IMR-90 (cell line): ENCODE data around the gene OSBPL8. TPM values are rescaled to one million over a fixed set of nuclear protein-coding genes. Genes with fewer than 3 reads are reported as not detected.

Experiments
- ATAC-seq: fragments of 200-7000 bp; cut with Tn5 transposase; 2 replicates; pipeline ENCODE4 v1.9.1; 2020; ENCODE audit warnings: low read depth, mild to moderate bottlenecking, moderate library complexity
- BruUV-seq: library from RNA; stranded (reverse); fragments of 400-500 nt; replicated peaks from 2 replicates; lab custom pipeline; 2021; lab: Mats Ljungman, UMichigan
- CTCF ChIA-PET: fragments of 300-600 bp; formaldehyde crosslinking; extraction: SDS; loops from one replicate; lab custom pipeline; 2021; ENCODE audit warnings: antibody characterized with exemption; lab: Yijun Ruan, JAX
- POLR2A ChIA-PET: fragments of 300-600 bp; sonication (Branson Sonifier 250); formaldehyde crosslinking; loops from one replicate; lab custom pipeline; 2022; ENCODE audit warnings: antibody characterized with exemption; ENCODE audit not compliant: unreplicated experiment; lab: Charles Lee
- DNase-seq: peaks from one replicate; pipeline ENCODE4 v3.0.0; 2013
- H2AFZ ChIP-seq: replicated peaks from 2 replicates; pipeline ENCODE3; 2013; ENCODE audit warnings: low read length, mild to moderate bottlenecking; ENCODE audit not compliant: poor library complexity
- H2AK5ac ChIP-seq: 2 replicates; pipeline ENCODE4 v1.6.1; 2013; ENCODE audit warnings: low read depth, low read length, inconsistent platforms
- H2AK9ac ChIP-seq: replicated peaks from 2 replicates; pipeline ENCODE3; 2013; ENCODE audit warnings: mild to moderate bottlenecking, low read depth, low read length, moderate library complexity; ENCODE audit not compliant: poor library complexity
- H2BK120ac ChIP-seq: 2 replicates; pipeline ENCODE4 v1.6.1; 2013; ENCODE audit warnings: low read depth, low read length, inconsistent platforms
- H2BK15ac ChIP-seq: 3 replicates; pipeline ENCODE4 v1.6.1; 2013; ENCODE audit warnings: low read depth, low read length, inconsistent platforms
- H2BK20ac ChIP-seq: 2 replicates; pipeline ENCODE4 v1.6.1; 2013; ENCODE audit warnings: low read depth, mild to moderate bottlenecking, inconsistent platforms, low read length, moderate library complexity
- H2BK5ac ChIP-seq: 2 replicates; pipeline ENCODE4 v1.6.1; 2013; ENCODE audit warnings: mild to moderate bottlenecking, low read depth, low read length, inconsistent platforms; ENCODE audit not compliant: poor library complexity, severe bottlenecking
- H3K14ac ChIP-seq: replicated peaks from 2 replicates; pipeline ENCODE4 v1.6.1; 2013; ENCODE audit warnings: low read depth, low read length, inconsistent platforms
- H3K18ac ChIP-seq: 2 replicates; pipeline ENCODE4 v1.6.1; 2013; ENCODE audit warnings: low read depth, low read length, control low read depth
- H3K23ac ChIP-seq: 2 replicates; pipeline ENCODE4 v1.6.1; 2013; ENCODE audit warnings: low read depth, low read length, inconsistent platforms
- H3K27ac ChIP-seq: 2 replicates; pipeline ENCODE4 v1.5.1; 2013; ENCODE audit warnings: mild to moderate bottlenecking, control low read depth, low read length; ENCODE audit not compliant: insufficient read depth
- H3K27me3 ChIP-seq: 2 replicates; pipeline ENCODE4 v1.6.1; 2013; ENCODE audit warnings: low read length; ENCODE audit not compliant: control insufficient read depth, insufficient read depth
- H3K36me3 ChIP-seq: 2 replicates; pipeline ENCODE4 v1.6.1; 2013; ENCODE audit warnings: low read length, mixed read lengths; ENCODE audit not compliant: control insufficient read depth, insufficient read depth
- H3K4ac ChIP-seq: 2 replicates; pipeline ENCODE4 v1.6.1; 2013; ENCODE audit warnings: low read depth, low read length, inconsistent platforms
- H3K4me1 ChIP-seq: 2 replicates; pipeline ENCODE4 v1.6.1; 2013; ENCODE audit warnings: low read length, mixed read lengths; ENCODE audit not compliant: control insufficient read depth, insufficient read depth
- H3K4me2 ChIP-seq: 2 replicates; pipeline ENCODE4 v1.6.1; 2013; ENCODE audit warnings: low read depth, mild to moderate bottlenecking, control low read depth, low read length, moderate library complexity
- H3K4me3 ChIP-seq: 2 replicates; pipeline ENCODE4 v1.5.1; 2013; ENCODE audit warnings: low read depth, mild to moderate bottlenecking, control low read depth, low read length, moderate library complexity; ENCODE audit not compliant: insufficient read depth
- H3K56ac ChIP-seq: 2 replicates; pipeline ENCODE4 v1.6.1; 2013; ENCODE audit warnings: low read length, inconsistent platforms; ENCODE audit not compliant: insufficient read depth; ENCODE audit errors: extremely low read depth
- H3K79me1 ChIP-seq, 2 experiments: 2 replicates each; pipeline ENCODE4 v1.6.1; 2013; ENCODE audit warnings: low read length in 2 of 2, inconsistent platforms in 1 of 2, low read depth in 1 of 2
- H3K9ac ChIP-seq: 2 replicates; pipeline ENCODE4 v1.6.1; 2013; ENCODE audit warnings: low read depth, low read length, control low read depth
- H3K9me1 ChIP-seq: 2 replicates; pipeline ENCODE4 v1.6.1; 2013; ENCODE audit warnings: low read length, inconsistent platforms; ENCODE audit not compliant: insufficient read depth
- H3K9me3 ChIP-seq: 2 replicates; pipeline ENCODE4 v1.6.1; 2013; ENCODE audit warnings: low read length; ENCODE audit not compliant: control insufficient read depth, insufficient read depth
- H4K20me1 ChIP-seq: 2 replicates; pipeline ENCODE4 v1.6.1; 2013; ENCODE audit warnings: low read length, inconsistent platforms; ENCODE audit not compliant: insufficient read depth
- H4K5ac ChIP-seq: 2 replicates; pipeline ENCODE4 v1.6.1; 2013; ENCODE audit warnings: mild to moderate bottlenecking, low read depth, low read length, control low read depth
- H4K8ac ChIP-seq, 2 experiments: 2 replicates each; pipeline ENCODE4 v1.6.1; 2013; ENCODE audit warnings: low read depth in 2 of 2, low read length in 2 of 2, control low read depth in 1 of 2, inconsistent platforms in 1 of 2
- H4K91ac ChIP-seq: 2 replicates; pipeline ENCODE4 v1.6.1; 2013; ENCODE audit warnings: low read depth, low read length, inconsistent platforms; ENCODE audit not compliant: insufficient read depth
- BHLHE40 ChIP-seq: fragments of 150-350 bp; IDR thresholded peaks from 2 replicates; pipeline ENCODE4 v1.6.1; 2016; ENCODE audit warnings: mild to moderate bottlenecking, low read depth, low read length
- CEBPB ChIP-seq: IDR thresholded peaks from 2 replicates; pipeline ENCODE4 v1.6.1; 2012; ENCODE audit warnings: low read depth, low read length, improper control_type of control experiment
- CHD1 ChIP-seq: IDR thresholded peaks from 2 replicates; pipeline ENCODE4 v1.6.1; 2012; ENCODE audit warnings: low read depth, low read length, improper control_type of control experiment
- CTCF ChIP-seq: conservative IDR thresholded peaks from 2 replicates; pipeline ENCODE4 v1.5.1; 2012; ENCODE audit warnings: mild to moderate bottlenecking, low read depth, low read length, improper control_type of control experiment
- ELK1 ChIP-seq: fragments of 150-350 bp; IDR thresholded peaks from 2 replicates; pipeline ENCODE4 v1.6.1; 2016; ENCODE audit warnings: low read depth, mild to moderate bottlenecking, low read length, moderate library complexity, borderline replicate concordance
- FOS ChIP-seq: fragments of 150-350 bp; IDR thresholded peaks from 2 replicates; pipeline ENCODE4 v1.6.1; 2016; ENCODE audit warnings: low read depth, low read length
- MAFK ChIP-seq: IDR thresholded peaks from 2 replicates; pipeline ENCODE4 v1.6.1; 2012; ENCODE audit warnings: low read depth, low read length, improper control_type of control experiment
- NFE2L2 ChIP-seq: fragments of 150-350 bp; IDR thresholded peaks from 2 replicates; pipeline ENCODE4 v1.6.1; 2016; ENCODE audit warnings: low read depth, mild to moderate bottlenecking, low read length
- POLR2A ChIP-seq: IDR thresholded peaks from 2 replicates; pipeline ENCODE4 v1.6.1; 2012; ENCODE audit warnings: mild to moderate bottlenecking, low read depth, low read length
- RFX5 ChIP-seq: IDR thresholded peaks from 2 replicates; pipeline ENCODE4 v1.8.0; 2012; ENCODE audit warnings: low read depth, mild to moderate bottlenecking, low read length, moderate library complexity
- SMC3 ChIP-seq: fragments of 150-350 bp; IDR thresholded peaks from 2 replicates; pipeline ENCODE4 v1.6.1; 2016; ENCODE audit warnings: low read depth, mild to moderate bottlenecking, antibody characterized with exemption, low read length, moderate library complexity
- WGBS, 2 experiments: methylation state at CpG; one replicate each; pipeline versions ENCODE4 v1.1.5 to v1.1.7; 2013; ENCODE audit warnings: missing lambda C conversion rate in 2 of 2; ENCODE audit not compliant: insufficient read length in 1 of 2; ENCODE audit errors: extremely low coverage in 2 of 2; 5-methylcytosine and 5-hydroxymethylcytosine counted together
- dilution Hi-C: fragments of 300-500 bp; cut with HindIII; formaldehyde crosslinking; loops from one replicate; pipeline ENCODE4 v1.14.3; 2018; ENCODE audit warnings: low sequenced_read_pairs; ENCODE audit not compliant: unreplicated experiment
- in situ Hi-C: fragments of 300-500 bp; cut with MboI; formaldehyde crosslinking; loops from 3 replicates; pipeline ENCODE4 v1.14.3; 2019; ENCODE audit warnings: low sequenced_read_pairs, inconsistent platforms, mixed read lengths
- intact Hi-C: fragments of 100-400 bp; cut with micrococcal nuclease; formaldehyde crosslinking; loops from 2 replicates; pipeline ENCODE4 v1.10.0; 2022
- polyA plus RNA-seq, 3 experiments: library from polyadenylated mRNA; depleted of rRNA; stranded (reverse); fragments of >200 nt; gene quantifications; 2 replicates each; pipeline ENCODE4 v1.2.3, GENCODE V29; 2012; ENCODE audit warnings: low replicate concordance in 1 of 3
- total RNA-seq: library from RNA; depleted of rRNA; stranded (reverse); fragments of >200 nt; gene quantifications from 2 replicates; pipeline ENCODE4 v1.2.3, GENCODE V29; 2012

OSBPL8 gene
- total and polyA plus RNA-seq, 2 of the 4 experiments (the other 2 are of a cell fraction), result 17.8 to 24.2 TPM

GRCh38 chr12:76608070-76608469 is 48.5 kb upstream of the OSBPL8 start (continued):
- no peak for TF ChIP-seq MAFK
- no peak for TF ChIP-seq CEBPB
- TF ChIP-seq SMC3, result no peak
- no peak for TF ChIP-seq CTCF

GRCh38 chr12:76595056-76595455 is 35.5 kb upstream of the OSBPL8 start:
- in situ Hi-C loops, result no loop called here
- no TSS peak for BruUV-seq
- Histone ChIP-seq H4K20me1 (no peaks in the 10 kb centered on the region), H3K27me3 (no peaks in the 10 kb centered on the region), H4K8ac (no peak overlapping the region), H3K4me1 (no peaks in the 10 kb centered on the region), H2AK9ac (no peak overlapping the region), H3K4me2 (no peak overlapping the region), H4K91ac (no peak overlapping the region), H3K23ac (no peak overlapping the region), H2BK15ac (no peak overlapping the region), H2AK5ac (no peak overlapping the region), H3K79me1 (no peaks in the 10 kb centered on the region), H3K9me3 (no peaks in the 10 kb centered on the region), H3K9ac (no peak overlapping the region), H3K9me1 (peaks cover 2% of the 10 kb centered on the region; the same call in 1 of the 2 replicates), H3K27ac (no peak overlapping the region), H3K14ac (no peak overlapping the region), H4K5ac (no peak overlapping the region), H2AFZ (no peak overlapping the region), H3K56ac (no peak overlapping the region), H3K18ac (no peak overlapping the region), H3K4me3 (no peak overlapping the region), H3K4ac (no peak overlapping the region), H3K36me3 (no peaks in the 10 kb centered on the region), H2BK120ac (no peak overlapping the region), H2BK20ac (no peak overlapping the region), H2BK5ac (no peak overlapping the region)
- DNase-seq (no peak), ATAC-seq (no peak)
- CTCF ChIA-PET, result no interaction called here
- intact Hi-C loops, result no loop called here
- dilution Hi-C loops, result no loop called here
- TF ChIP-seq POLR2A (no peak), RFX5 (no peak), ELK1 (no peak), MAFK (no peak), CTCF (no peak), SMC3 (no peak), FOS (no peak), CHD1 (no peak), NFE2L2 (no peak), BHLHE40 (no peak), CEBPB (no peak)
- POLR2A ChIA-PET, result no interaction called here
- no CpG with 5 or more reads among the region's 2 CpGs for WGBS, 2 experiments
